Loucy (cell line): ENCODE measurements around the gene SYNDIG1.

Experiments
- H2AFZ ChIP-seq: fragments of 200-600 bp; sonication (generic); 2 replicates; pipeline ENCODE4 v1.6.0; 2016; ENCODE audit warnings: antibody characterized with exemption, mild to moderate bottlenecking, low read length, moderate library complexity
- H3F3A ChIP-seq: fragments of 200-600 bp; 2 replicates; pipeline ENCODE4 v1.6.0; 2016; ENCODE audit warnings: antibody characterized with exemption, low read depth, mild to moderate bottlenecking
- H3K27me3 ChIP-seq: fragments of 200-600 bp; sonication (generic); 2 replicates; pipeline ENCODE4 v1.6.1; 2014; ENCODE audit warnings: low read length, mild to moderate bottlenecking; ENCODE audit not compliant: insufficient read depth, poor library complexity, severe bottlenecking
- H3K36me3 ChIP-seq: fragments of 200-600 bp; sonication (generic); 2 replicates; pipeline ENCODE4 v1.6.1; 2016; ENCODE audit warnings: low read length; ENCODE audit not compliant: insufficient read depth
- H3K4me1 ChIP-seq: fragments of 200-600 bp; sonication (generic); 2 replicates; pipeline ENCODE4 v1.5.1; 2014; ENCODE audit warnings: low read length, mild to moderate bottlenecking; ENCODE audit not compliant: insufficient read depth, poor library complexity, severe bottlenecking
- H3K4me2 ChIP-seq: fragments of 200-600 bp; sonication (generic); 2 replicates; pipeline ENCODE4 v1.6.0; 2014; ENCODE audit warnings: antibody characterized with exemption, low read length, low read depth, mild to moderate bottlenecking; ENCODE audit not compliant: poor library complexity, severe bottlenecking
- H3K4me3 ChIP-seq: fragments of 200-600 bp; sonication (generic); 2 replicates; pipeline ENCODE4 v1.5.1; 2014; ENCODE audit warnings: low read length, mild to moderate bottlenecking, mixed read lengths; ENCODE audit not compliant: poor library complexity, severe bottlenecking
- H3K79me2 ChIP-seq: fragments of 200-600 bp; sonication (generic); 2 replicates; pipeline ENCODE4 v1.6.1; 2014; ENCODE audit warnings: low read length; ENCODE audit not compliant: insufficient read depth
- H3K9ac ChIP-seq: fragments of 200-600 bp; sonication (generic); 2 replicates; pipeline ENCODE4 v1.6.0; 2014; ENCODE audit warnings: mild to moderate bottlenecking, low read depth, low read length, moderate library complexity; ENCODE audit not compliant: poor library complexity, severe bottlenecking
- H3K9me2 ChIP-seq: fragments of 200-600 bp; sonication (generic); replicated peaks from 2 replicates; pipeline ENCODE4 v1.6.1; 2016; ENCODE audit warnings: low read depth, low read length, mixed read lengths
- H3K9me3 ChIP-seq: fragments of 200-600 bp; sonication (generic); 2 replicates; pipeline ENCODE4 v1.6.1; 2014; ENCODE audit warnings: mild to moderate bottlenecking, antibody characterized with exemption, low read length, low read depth; ENCODE audit not compliant: insufficient read depth
- H4K20me1 ChIP-seq: fragments of 200-600 bp; sonication (generic); 2 replicates; pipeline ENCODE4 v1.6.0; 2014; ENCODE audit warnings: antibody characterized with exemption, low read length, mild to moderate bottlenecking; ENCODE audit not compliant: insufficient read depth, poor library complexity, severe bottlenecking
- EZH2phosphoT487 ChIP-seq: fragments of 200-600 bp; IDR thresholded peaks from 2 replicates; pipeline ENCODE4 v1.6.1; 2018; ENCODE audit warnings: antibody characterized with exemption, mild to moderate bottlenecking, moderate library complexity, borderline replicate concordance
- TF ChIP-seq, protein P1 (sequence below): fragments of 200-600 bp; sonication (generic); conservative IDR thresholded peaks from 2 replicates; pipeline ENCODE4 v1.5.1; 2014; ENCODE audit warnings: mild to moderate bottlenecking, antibody characterized with exemption, low read length

SYNDIG1 gene

DNA sequence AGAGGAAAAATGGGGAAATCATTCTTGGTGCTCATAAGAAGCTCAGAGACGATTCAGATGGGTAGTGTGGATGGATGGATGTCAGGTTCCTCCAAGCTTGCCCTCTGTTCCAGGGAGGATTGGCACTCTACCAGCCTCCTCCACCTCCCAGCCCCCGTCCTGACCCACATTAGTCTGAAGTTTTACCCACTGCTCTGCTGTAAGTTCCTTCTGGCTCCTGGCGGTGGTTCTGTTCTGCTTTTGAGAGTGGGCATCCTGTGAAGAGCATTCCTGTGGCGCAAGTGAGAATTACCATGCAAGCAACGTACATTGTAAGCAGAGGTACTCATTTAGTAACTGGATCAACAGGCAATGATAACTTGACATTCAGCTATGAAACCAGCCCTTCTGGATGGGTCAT lies 103.4 kb downstream of the SYNDIG1 start:
- Histone ChIP-seq H3K27me3 (no peaks in the 10 kb centered on the region), H2AFZ (no peak overlapping the region), H3K79me2 (no peaks in the 10 kb centered on the region), H3K4me1 (no peaks in the 10 kb centered on the region), H3K4me3 (no peak overlapping the region), H3F3A (no peaks in the 10 kb centered on the region), H3K9me2 (no peaks in the 10 kb centered on the region), H4K20me1 (no peaks in the 10 kb centered on the region), H3K9me3 (no peaks in the 10 kb centered on the region; the same call in 1 of the 2 replicates), H3K36me3 (no peaks in the 10 kb centered on the region), H3K4me2 (no peak overlapping the region), H3K9ac (no peak overlapping the region)
- TF ChIP-seq EZH2phosphoT487, result no peak
- TF ChIP-seq, protein P1, sequence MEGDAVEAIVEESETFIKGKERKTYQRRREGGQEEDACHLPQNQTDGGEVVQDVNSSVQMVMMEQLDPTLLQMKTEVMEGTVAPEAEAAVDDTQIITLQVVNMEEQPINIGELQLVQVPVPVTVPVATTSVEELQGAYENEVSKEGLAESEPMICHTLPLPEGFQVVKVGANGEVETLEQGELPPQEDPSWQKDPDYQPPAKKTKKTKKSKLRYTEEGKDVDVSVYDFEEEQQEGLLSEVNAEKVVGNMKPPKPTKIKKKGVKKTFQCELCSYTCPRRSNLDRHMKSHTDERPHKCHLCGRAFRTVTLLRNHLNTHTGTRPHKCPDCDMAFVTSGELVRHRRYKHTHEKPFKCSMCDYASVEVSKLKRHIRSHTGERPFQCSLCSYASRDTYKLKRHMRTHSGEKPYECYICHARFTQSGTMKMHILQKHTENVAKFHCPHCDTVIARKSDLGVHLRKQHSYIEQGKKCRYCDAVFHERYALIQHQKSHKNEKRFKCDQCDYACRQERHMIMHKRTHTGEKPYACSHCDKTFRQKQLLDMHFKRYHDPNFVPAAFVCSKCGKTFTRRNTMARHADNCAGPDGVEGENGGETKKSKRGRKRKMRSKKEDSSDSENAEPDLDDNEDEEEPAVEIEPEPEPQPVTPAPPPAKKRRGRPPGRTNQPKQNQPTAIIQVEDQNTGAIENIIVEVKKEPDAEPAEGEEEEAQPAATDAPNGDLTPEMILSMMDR, result no peak

GRCh38 chr20:24573557-24573956 lies 104.1 kb downstream of the SYNDIG1 start:
- no peaks in the 10 kb centered on the region for H3K79me2 ChIP-seq
- TF ChIP-seq EZH2phosphoT487, result no peak
- TF ChIP-seq, protein P1, result no peak
- H3K4me1 ChIP-seq, result no peaks in the 10 kb centered on the region
- H3K27me3 ChIP-seq, result no peaks in the 10 kb centered on the region
- H3K36me3 ChIP-seq, result no peaks in the 10 kb centered on the region
- no peaks in the 10 kb centered on the region; the same call in 1 of the 2 replicates for H3K9me3 ChIP-seq
- no peak overlapping the region for H2AFZ ChIP-seq
- no peaks in the 10 kb centered on the region for H4K20me1 ChIP-seq
- H3F3A ChIP-seq, result no peaks in the 10 kb centered on the region
- H3K4me2 ChIP-seq, result no peak overlapping the region
- no peak overlapping the region for H3K9ac ChIP-seq
- H3K9me2 ChIP-seq, result no peaks in the 10 kb centered on the region
- H3K4me3 ChIP-seq, result no peak overlapping the region

DNA sequence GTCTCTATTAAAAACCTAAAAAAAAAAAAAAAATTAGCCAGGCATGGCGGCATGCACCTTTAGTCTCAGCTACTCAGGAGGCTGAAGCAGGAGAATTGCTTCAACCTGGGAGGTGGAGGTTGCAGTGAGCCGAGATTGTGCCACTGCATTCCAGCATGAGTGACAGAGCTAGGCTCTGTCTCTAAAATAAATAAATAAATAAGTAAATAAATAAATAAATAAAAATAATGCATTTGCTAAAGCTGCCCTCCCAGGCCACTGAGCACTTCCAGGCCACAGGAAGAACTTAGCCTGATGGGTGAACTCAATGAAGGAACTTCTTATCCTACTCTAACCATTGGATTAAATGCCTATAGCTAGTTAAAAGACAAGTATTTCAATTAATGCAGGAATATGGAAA lies 104.9 kb downstream of the SYNDIG1 start:
- Histone ChIP-seq H3K79me2 (no peaks in the 10 kb centered on the region), H3K36me3 (no peaks in the 10 kb centered on the region), H2AFZ (no peak overlapping the region), H3K27me3 (no peaks in the 10 kb centered on the region), H3K9me2 (no peaks in the 10 kb centered on the region), H3K9me3 (no peaks in the 10 kb centered on the region; the same call in 1 of the 2 replicates), H3K4me2 (no peak overlapping the region), H3F3A (no peaks in the 10 kb centered on the region), H3K4me1 (no peaks in the 10 kb centered on the region), H3K9ac (no peak overlapping the region), H4K20me1 (no peaks in the 10 kb centered on the region), H3K4me3 (no peak overlapping the region)
- TF ChIP-seq, protein P1, result no peak
- TF ChIP-seq EZH2phosphoT487, result no peak
